SK-N-MC (cell line): Measurements from ENCODE around the gene PALD1.

ENCODE experiments used
- EZH2 ChIP-seq: fragments of 200-600 bp; sonication (generic); IDR thresholded peaks from one replicate; pipeline ENCODE4 v1.6.1; 2017; ENCODE audit warnings: antibody characterized with exemption
- FOXP2 ChIP-seq: optimal IDR thresholded peaks from 2 replicates; pipeline ENCODE3; 2011; ENCODE audit warnings: mild to moderate bottlenecking, moderate library complexity; ENCODE audit not compliant: insufficient read depth; ENCODE audit errors: extremely low read length, control extremely low read depth

- TF ChIP-seq EZH2 (no peak), FOXP2 (no peak)
Measured at GRCh38 chr10:70557086-70557845, 78.7 kb downstream of the PALD1 start.
